Ramos (cell line): ENCODE results near the gene SORBS1.

Experiments
- in situ Hi-C: fragments of 300-500 bp; cut with MboI; formaldehyde crosslinking; loops from one replicate; pipeline ENCODE4 v1.14.3; 2022; ENCODE audit warnings: low sequenced_read_pairs; ENCODE audit not compliant: unreplicated experiment

The SORBS1 gene

GRCh38 chr10:95288303-95288702 lies 272.9 kb downstream of the SORBS1 start:
- in situ Hi-C loops, result no loop called here

- in situ Hi-C loops, result no loop called here
These were observed 273.9 kb downstream of the SORBS1 start for GRCh38 chr10:95287281-95287680.

GRCh38 chr10:95286707-95287106 lies 274.5 kb downstream of the SORBS1 start:
- in situ Hi-C loops, result no loop called here

GRCh38 chr10:95285556-95285955 lies 275.6 kb downstream of the SORBS1 start:
- in situ Hi-C loops, result no loop called here

- in situ Hi-C loops, result no loop called here
These were observed 276.4 kb downstream of the SORBS1 start for GRCh38 chr10:95284807-95285206.

- in situ Hi-C loops, result no loop called here
These were observed 279.1 kb downstream of the SORBS1 start for GRCh38 chr10:95282107-95282506.

GRCh38 chr10:95281206-95281605 lies 280.0 kb downstream of the SORBS1 start:
- in situ Hi-C loops, result no loop called here

- in situ Hi-C loops, result no loop called here
These were observed 280.5 kb downstream of the SORBS1 start for GRCh38 chr10:95280637-95281036.

GRCh38 chr10:95279042-95279820 lies 281.9 kb downstream of the SORBS1 start:
- in situ Hi-C loops, result no loop called here

- in situ Hi-C loops, result no loop called here
These were observed 282.8 kb downstream of the SORBS1 start for GRCh38 chr10:95278061-95278988.

GRCh38 chr10:95277614-95278013 lies 283.6 kb downstream of the SORBS1 start:
- in situ Hi-C loops, result no loop called here

GRCh38 chr10:95277201-95277570 lies 284.0 kb downstream of the SORBS1 start:
- in situ Hi-C loops, result no loop called here

GRCh38 chr10:95276367-95277200 lies 284.6 kb downstream of the SORBS1 start:
- in situ Hi-C loops, result no loop called here

GRCh38 chr10:95275726-95276366 lies 285.3 kb downstream of the SORBS1 start:
- in situ Hi-C loops, result no loop called here

- in situ Hi-C loops, result no loop called here
These were observed 287.5 kb downstream of the SORBS1 start for GRCh38 chr10:95273393-95274312.

- in situ Hi-C loops, result no loop called here
These were observed 292.7 kb downstream of the SORBS1 start for GRCh38 chr10:95268438-95268837.

GRCh38 chr10:95267251-95267650 lies 293.9 kb downstream of the SORBS1 start:
- in situ Hi-C loops, result no loop called here

- in situ Hi-C loops, result no loop called here
These were observed 294.5 kb downstream of the SORBS1 start for GRCh38 chr10:95266674-95267095.

- in situ Hi-C loops, result no loop called here
These were observed 295.6 kb downstream of the SORBS1 start for GRCh38 chr10:95265572-95265971.
